IPS DF 6.9 (cell line): Measurements from ENCODE around the gene DNAJB13.
"Not testable (repeated sequence)": the region's sequence is repeated elsewhere in the genome, so short reads cannot be mapped to it uniquely, and the experiment has no call there.

Source experiments
- DNase-seq: peaks from one replicate; pipeline ENCODE4 v3.0.0-alpha.2; 2013; ENCODE audit warnings: low read depth, low spot score
- H3K27ac ChIP-seq: one replicate; pipeline ENCODE4 v1.5.1; 2013; ENCODE audit warnings: low read length, control low read depth
- H3K27me3 ChIP-seq: 2 replicates; pipeline ENCODE4 v1.6.1; 2013; ENCODE audit warnings: mild to moderate bottlenecking, low read length; ENCODE audit not compliant: control insufficient read depth, insufficient read depth
- H3K36me3 ChIP-seq: 2 replicates; pipeline ENCODE4 v1.6.1; 2013; ENCODE audit warnings: low read length; ENCODE audit not compliant: control insufficient read depth, insufficient read depth
- H3K4me1 ChIP-seq: 2 replicates; pipeline ENCODE4 v1.6.1; 2013; ENCODE audit warnings: low read length; ENCODE audit not compliant: control insufficient read depth, insufficient read depth
- H3K4me3 ChIP-seq: 2 replicates; pipeline ENCODE4 v1.5.1; 2013; ENCODE audit warnings: mild to moderate bottlenecking, low read length
- H3K9me3 ChIP-seq: 2 replicates; pipeline ENCODE4 v1.6.1; 2013; ENCODE audit warnings: low read length, inconsistent platforms; ENCODE audit not compliant: control insufficient read depth, insufficient read depth
- WGBS: extraction: QIAGEN DNeasy Blood & Tissue Kit; methylation state at CpG from one replicate; pipeline ENCODE4 v1.1.7; 2013; ENCODE audit warnings: mixed read lengths, missing lambda C conversion rate; ENCODE audit not compliant: insufficient read length, insufficient coverage; 5-methylcytosine and 5-hydroxymethylcytosine counted together

Gene DNAJB13

GRCh38 chr11:73977856-73978519, 27.2 kb downstream of the DNAJB13 start:
- WGBS: no CpG with 5 or more reads among the region's 18 CpGs
- H3K36me3 ChIP-seq: peaks cover 45% of the 10 kb centered on the region
- DNase-seq: no peak

GRCh38 chr11:73978576-73979086, 27.8 kb downstream of the DNAJB13 start:
- Histone ChIP-seq H3K27ac (no peak overlapping the region), H3K4me3 (no peak overlapping the region), H3K4me1 (peaks cover 4% of the 10 kb centered on the region; the same call in 1 of the 2 replicates), H3K9me3 (no peaks in the 10 kb centered on the region), H3K36me3 (peaks cover 45% of the 10 kb centered on the region), H3K27me3 (no peaks in the 10 kb centered on the region)
- no peak for DNase-seq
- WGBS: no CpG with 5 or more reads among the region's 3 CpGs

More at GRCh38 chr11:73977856-73978519, 27.2 kb downstream of the DNAJB13 start:
- H3K4me3 ChIP-seq: no peak overlapping the region
- H3K4me1 ChIP-seq: peaks cover 4% of the 10 kb centered on the region; the same call in 1 of the 2 replicates
- H3K27me3 ChIP-seq: no peaks in the 10 kb centered on the region
- H3K27ac ChIP-seq: no peak overlapping the region
- no peaks in the 10 kb centered on the region for H3K9me3 ChIP-seq

GRCh38 chr11:73980001-73980961, 29.5 kb downstream of the DNAJB13 start:
- peaks cover 4% of the 10 kb centered on the region; the same call in 1 of the 2 replicates for H3K4me1 ChIP-seq
- no peak overlapping the region for H3K27ac ChIP-seq
- no peaks in the 10 kb centered on the region for H3K27me3 ChIP-seq
- H3K4me3 ChIP-seq: no peak overlapping the region
- peaks cover 37% of the 10 kb centered on the region for H3K36me3 ChIP-seq
- no CpG with 5 or more reads among the region's 6 CpGs for WGBS
- no peaks in the 10 kb centered on the region for H3K9me3 ChIP-seq
- no peak for DNase-seq

- peaks cover 4% of the 10 kb centered on the region; the same call in 1 of the 2 replicates for H3K4me1 ChIP-seq
- no CpG with 5 or more reads among the region's 13 CpGs for WGBS
- no peaks in the 10 kb centered on the region for H3K27me3 ChIP-seq
- H3K4me3 ChIP-seq: peak overlapping the region; percentile 56; the same call in 1 of the 2 replicates
- no peak for DNase-seq
- peaks cover 29% of the 10 kb centered on the region for H3K36me3 ChIP-seq
- no peak overlapping the region for H3K27ac ChIP-seq
- no peaks in the 10 kb centered on the region for H3K9me3 ChIP-seq
Observed at GRCh38 chr11:73981051-73981805, 30.4 kb downstream of the DNAJB13 start.

GRCh38 chr11:73982595-73982989, 31.8 kb downstream of the DNAJB13 start, which contains the start of gene UCP2:
Gene UCP2 (minus strand): TSS chr11:73982843. CDS start chr11:73978378, 4,465 bp downstream.
- peak; percentile 20 for DNase-seq
- H3K4me1 ChIP-seq: peaks cover 4% of the 10 kb centered on the region; the same call in 1 of the 2 replicates
- H3K36me3 ChIP-seq: peaks cover 17% of the 10 kb centered on the region
- whole genome bisulfite sequencing: no CpG with 5 or more reads among the region's 43 CpGs
- H3K4me3 ChIP-seq: peak within 1 kb of the TSS; percentile 56; the same call in 1 of the 2 replicates
- H3K9me3 ChIP-seq: no peaks in the 10 kb centered on the region
- no peak within 1 kb of the TSS for H3K27ac ChIP-seq
- H3K27me3 ChIP-seq: no peaks in the 10 kb centered on the region

GRCh38 chr11:73982990-73983740, 32.3 kb downstream of the DNAJB13 start:
- H3K27ac ChIP-seq: no peak overlapping the region
- no peaks in the 10 kb centered on the region for H3K9me3 ChIP-seq
- H3K36me3 ChIP-seq: peaks cover 11% of the 10 kb centered on the region
- WGBS: no CpG with 5 or more reads among the region's 56 CpGs
- peak; percentile 82 for DNase-seq
- H3K4me1 ChIP-seq: peaks cover 4% of the 10 kb centered on the region; the same call in 1 of the 2 replicates
- H3K4me3 ChIP-seq: peak overlapping the region; percentile 56; the same call in 1 of the 2 replicates
- H3K27me3 ChIP-seq: no peaks in the 10 kb centered on the region

- no peaks in the 10 kb centered on the region for H3K27me3 ChIP-seq
- H3K4me1 ChIP-seq: peaks cover 4% of the 10 kb centered on the region; the same call in 1 of the 2 replicates
- H3K9me3 ChIP-seq: no peaks in the 10 kb centered on the region
- no peak for DNase-seq
- peaks cover 6% of the 10 kb centered on the region; the same call in 1 of the 2 replicates for H3K36me3 ChIP-seq
- no peak overlapping the region for H3K27ac ChIP-seq
- WGBS: no CpG with 5 or more reads among the region's 18 CpGs
- no peak overlapping the region for H3K4me3 ChIP-seq
Observed at GRCh38 chr11:73983741-73984538, 33.1 kb downstream of the DNAJB13 start.

- not testable (repeated sequence) for H3K27me3 ChIP-seq, H3K4me3 ChIP-seq, H3K27ac ChIP-seq, DNase-seq, H3K9me3 ChIP-seq, H3K36me3 ChIP-seq, H3K4me1 ChIP-seq
- WGBS: no CpG with 5 or more reads among the region's 4 CpGs
Observed at GRCh38 chr11:73985661-73986060, 34.8 kb downstream of the DNAJB13 start.

- no peak for DNase-seq
- no peaks in the 10 kb centered on the region for H3K9me3 ChIP-seq
- WGBS: no CpG with 5 or more reads among the region's 7 CpGs
- no peak overlapping the region for H3K27ac ChIP-seq
- H3K27me3 ChIP-seq: no peaks in the 10 kb centered on the region
- H3K36me3 ChIP-seq: no peaks in the 10 kb centered on the region
- H3K4me1 ChIP-seq: peaks cover 2% of the 10 kb centered on the region; the same call in 1 of the 2 replicates
- H3K4me3 ChIP-seq: no peak overlapping the region
Observed at GRCh38 chr11:73988227-73988626, 37.4 kb downstream of the DNAJB13 start.
